Measurements from ENCODE around the gene CACFD1. TPM values are rescaled to one million over a fixed set of nuclear protein-coding genes. Genes with fewer than 3 reads are reported as not detected.

The CACFD1 gene
- total and polyA plus RNA-seq, 2 of the 13 experiments (the other 11 are each of a cell fraction or from before 2014, with no cell fraction given), result 13.8 to 14.6 TPM

DNA sequence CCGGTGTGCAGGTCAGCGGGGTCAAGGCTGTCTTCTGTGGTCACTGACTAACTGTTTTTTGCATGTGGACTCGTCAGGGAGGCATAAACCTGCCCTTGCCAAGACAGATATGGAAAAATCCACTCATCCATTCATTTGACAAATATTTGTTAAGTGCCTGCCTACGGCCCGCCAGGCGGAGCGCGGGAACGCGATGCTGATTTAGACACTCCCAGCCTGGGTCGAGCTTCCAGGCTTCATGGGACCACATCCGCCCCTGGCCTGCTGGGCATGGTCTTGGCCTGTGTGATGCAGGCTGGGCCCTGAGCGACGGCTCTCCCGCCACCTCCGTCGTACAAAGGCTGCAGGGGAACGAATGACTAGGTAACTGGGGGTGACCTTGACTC, 46.9 kb downstream of the CACFD1 start (continued):
- TF ChIP-seq, protein P1, sequence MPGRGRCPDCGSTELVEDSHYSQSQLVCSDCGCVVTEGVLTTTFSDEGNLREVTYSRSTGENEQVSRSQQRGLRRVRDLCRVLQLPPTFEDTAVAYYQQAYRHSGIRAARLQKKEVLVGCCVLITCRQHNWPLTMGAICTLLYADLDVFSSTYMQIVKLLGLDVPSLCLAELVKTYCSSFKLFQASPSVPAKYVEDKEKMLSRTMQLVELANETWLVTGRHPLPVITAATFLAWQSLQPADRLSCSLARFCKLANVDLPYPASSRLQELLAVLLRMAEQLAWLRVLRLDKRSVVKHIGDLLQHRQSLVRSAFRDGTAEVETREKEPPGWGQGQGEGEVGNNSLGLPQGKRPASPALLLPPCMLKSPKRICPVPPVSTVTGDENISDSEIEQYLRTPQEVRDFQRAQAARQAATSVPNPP (CRISPR knock-in tag; IDR thresholded peaks at IDR 0.05), result no peak
- TF ChIP-seq MAFG (CRISPR knock-in tag; IDR thresholded peaks at IDR 0.05), result no peak
- peak; percentile 81; the same call in 1 of the 2 replicates for TF ChIP-seq ZNF564 (CRISPR knock-in tag; IDR thresholded peaks at IDR 0.05)
- TF ChIP-seq, protein P2, sequence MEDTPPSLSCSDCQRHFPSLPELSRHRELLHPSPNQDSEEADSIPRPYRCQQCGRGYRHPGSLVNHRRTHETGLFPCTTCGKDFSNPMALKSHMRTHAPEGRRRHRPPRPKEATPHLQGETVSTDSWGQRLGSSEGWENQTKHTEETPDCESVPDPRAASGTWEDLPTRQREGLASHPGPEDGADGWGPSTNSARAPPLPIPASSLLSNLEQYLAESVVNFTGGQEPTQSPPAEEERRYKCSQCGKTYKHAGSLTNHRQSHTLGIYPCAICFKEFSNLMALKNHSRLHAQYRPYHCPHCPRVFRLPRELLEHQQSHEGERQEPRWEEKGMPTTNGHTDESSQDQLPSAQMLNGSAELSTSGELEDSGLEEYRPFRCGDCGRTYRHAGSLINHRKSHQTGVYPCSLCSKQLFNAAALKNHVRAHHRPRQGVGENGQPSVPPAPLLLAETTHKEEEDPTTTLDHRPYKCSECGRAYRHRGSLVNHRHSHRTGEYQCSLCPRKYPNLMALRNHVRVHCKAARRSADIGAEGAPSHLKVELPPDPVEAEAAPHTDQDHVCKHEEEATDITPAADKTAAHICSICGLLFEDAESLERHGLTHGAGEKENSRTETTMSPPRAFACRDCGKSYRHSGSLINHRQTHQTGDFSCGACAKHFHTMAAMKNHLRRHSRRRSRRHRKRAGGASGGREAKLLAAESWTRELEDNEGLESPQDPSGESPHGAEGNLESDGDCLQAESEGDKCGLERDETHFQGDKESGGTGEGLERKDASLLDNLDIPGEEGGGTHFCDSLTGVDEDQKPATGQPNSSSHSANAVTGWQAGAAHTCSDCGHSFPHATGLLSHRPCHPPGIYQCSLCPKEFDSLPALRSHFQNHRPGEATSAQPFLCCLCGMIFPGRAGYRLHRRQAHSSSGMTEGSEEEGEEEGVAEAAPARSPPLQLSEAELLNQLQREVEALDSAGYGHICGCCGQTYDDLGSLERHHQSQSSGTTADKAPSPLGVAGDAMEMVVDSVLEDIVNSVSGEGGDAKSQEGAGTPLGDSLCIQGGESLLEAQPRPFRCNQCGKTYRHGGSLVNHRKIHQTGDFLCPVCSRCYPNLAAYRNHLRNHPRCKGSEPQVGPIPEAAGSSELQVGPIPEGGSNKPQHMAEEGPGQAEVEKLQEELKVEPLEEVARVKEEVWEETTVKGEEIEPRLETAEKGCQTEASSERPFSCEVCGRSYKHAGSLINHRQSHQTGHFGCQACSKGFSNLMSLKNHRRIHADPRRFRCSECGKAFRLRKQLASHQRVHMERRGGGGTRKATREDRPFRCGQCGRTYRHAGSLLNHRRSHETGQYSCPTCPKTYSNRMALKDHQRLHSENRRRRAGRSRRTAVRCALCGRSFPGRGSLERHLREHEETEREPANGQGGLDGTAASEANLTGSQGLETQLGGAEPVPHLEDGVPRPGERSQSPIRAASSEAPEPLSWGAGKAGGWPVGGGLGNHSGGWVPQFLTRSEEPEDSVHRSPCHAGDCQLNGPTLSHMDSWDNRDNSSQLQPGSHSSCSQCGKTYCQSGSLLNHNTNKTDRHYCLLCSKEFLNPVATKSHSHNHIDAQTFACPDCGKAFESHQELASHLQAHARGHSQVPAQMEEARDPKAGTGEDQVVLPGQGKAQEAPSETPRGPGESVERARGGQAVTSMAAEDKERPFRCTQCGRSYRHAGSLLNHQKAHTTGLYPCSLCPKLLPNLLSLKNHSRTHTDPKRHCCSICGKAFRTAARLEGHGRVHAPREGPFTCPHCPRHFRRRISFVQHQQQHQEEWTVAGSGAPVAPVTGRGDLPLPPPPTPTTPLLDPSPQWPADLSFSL (CRISPR knock-in tag; IDR thresholded peaks at IDR 0.05), result no peak
- TF ChIP-seq PAWR (CRISPR knock-in tag; IDR thresholded peaks at IDR 0.05; ENCODE audit: borderline replicate concordance), result no peak
- TF ChIP-seq, protein P3, sequence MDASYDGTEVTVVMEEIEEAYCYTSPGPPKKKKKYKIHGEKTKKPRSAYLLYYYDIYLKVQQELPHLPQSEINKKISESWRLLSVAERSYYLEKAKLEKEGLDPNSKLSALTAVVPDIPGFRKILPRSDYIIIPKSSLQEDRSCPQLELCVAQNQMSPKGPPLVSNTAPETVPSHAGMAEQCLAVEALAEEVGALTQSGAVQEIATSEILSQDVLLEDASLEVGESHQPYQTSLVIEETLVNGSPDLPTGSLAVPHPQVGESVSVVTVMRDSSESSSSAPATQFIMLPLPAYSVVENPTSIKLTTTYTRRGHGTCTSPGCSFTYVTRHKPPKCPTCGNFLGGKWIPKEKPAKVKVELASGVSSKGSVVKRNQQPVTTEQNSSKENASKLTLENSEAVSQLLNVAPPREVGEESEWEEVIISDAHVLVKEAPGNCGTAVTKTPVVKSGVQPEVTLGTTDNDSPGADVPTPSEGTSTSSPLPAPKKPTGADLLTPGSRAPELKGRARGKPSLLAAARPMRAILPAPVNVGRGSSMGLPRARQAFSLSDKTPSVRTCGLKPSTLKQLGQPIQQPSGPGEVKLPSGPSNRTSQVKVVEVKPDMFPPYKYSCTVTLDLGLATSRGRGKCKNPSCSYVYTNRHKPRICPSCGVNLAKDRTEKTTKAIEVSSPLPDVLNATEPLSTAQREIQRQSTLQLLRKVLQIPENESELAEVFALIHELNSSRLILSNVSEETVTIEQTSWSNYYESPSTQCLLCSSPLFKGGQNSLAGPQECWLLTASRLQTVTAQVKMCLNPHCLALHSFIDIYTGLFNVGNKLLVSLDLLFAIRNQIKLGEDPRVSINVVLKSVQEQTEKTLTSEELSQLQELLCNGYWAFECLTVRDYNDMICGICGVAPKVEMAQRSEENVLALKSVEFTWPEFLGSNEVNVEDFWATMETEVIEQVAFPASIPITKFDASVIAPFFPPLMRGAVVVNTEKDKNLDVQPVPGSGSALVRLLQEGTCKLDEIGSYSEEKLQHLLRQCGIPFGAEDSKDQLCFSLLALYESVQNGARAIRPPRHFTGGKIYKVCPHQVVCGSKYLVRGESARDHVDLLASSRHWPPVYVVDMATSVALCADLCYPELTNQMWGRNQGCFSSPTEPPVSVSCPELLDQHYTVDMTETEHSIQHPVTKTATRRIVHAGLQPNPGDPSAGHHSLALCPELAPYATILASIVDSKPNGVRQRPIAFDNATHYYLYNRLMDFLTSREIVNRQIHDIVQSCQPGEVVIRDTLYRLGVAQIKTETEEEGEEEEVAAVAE (CRISPR knock-in tag; IDR thresholded peaks at IDR 0.05; ENCODE audit: borderline replicate concordance), result no peak
- peak; percentile 80 for TF ChIP-seq ZNF607 (CRISPR knock-in tag; IDR thresholded peaks at IDR 0.05; ENCODE audit: borderline replicate concordance)
- TF ChIP-seq ZNF569 (CRISPR knock-in tag; IDR thresholded peaks at IDR 0.05; ENCODE audit: borderline replicate concordance), result no peak
- peak; percentile 90; the same call in 1 of the 2 replicates for TF ChIP-seq ZBTB20 (CRISPR knock-in tag; IDR thresholded peaks at IDR 0.05; ENCODE audit: borderline replicate concordance, low read depth)
- no peak for TF ChIP-seq SETDB1 (CRISPR knock-in tag; IDR thresholded peaks at IDR 0.05; ENCODE audit: borderline replicate concordance)
- peak; percentile 78; the same call in 1 of the 2 replicates for TF ChIP-seq HMG20A (CRISPR knock-in tag; IDR thresholded peaks at IDR 0.05; ENCODE audit: borderline replicate concordance)
- no peak for TF ChIP-seq HOXA9 (CRISPR knock-in tag; IDR thresholded peaks at IDR 0.05; ENCODE audit: borderline replicate concordance)
- TF ChIP-seq, protein P4, sequence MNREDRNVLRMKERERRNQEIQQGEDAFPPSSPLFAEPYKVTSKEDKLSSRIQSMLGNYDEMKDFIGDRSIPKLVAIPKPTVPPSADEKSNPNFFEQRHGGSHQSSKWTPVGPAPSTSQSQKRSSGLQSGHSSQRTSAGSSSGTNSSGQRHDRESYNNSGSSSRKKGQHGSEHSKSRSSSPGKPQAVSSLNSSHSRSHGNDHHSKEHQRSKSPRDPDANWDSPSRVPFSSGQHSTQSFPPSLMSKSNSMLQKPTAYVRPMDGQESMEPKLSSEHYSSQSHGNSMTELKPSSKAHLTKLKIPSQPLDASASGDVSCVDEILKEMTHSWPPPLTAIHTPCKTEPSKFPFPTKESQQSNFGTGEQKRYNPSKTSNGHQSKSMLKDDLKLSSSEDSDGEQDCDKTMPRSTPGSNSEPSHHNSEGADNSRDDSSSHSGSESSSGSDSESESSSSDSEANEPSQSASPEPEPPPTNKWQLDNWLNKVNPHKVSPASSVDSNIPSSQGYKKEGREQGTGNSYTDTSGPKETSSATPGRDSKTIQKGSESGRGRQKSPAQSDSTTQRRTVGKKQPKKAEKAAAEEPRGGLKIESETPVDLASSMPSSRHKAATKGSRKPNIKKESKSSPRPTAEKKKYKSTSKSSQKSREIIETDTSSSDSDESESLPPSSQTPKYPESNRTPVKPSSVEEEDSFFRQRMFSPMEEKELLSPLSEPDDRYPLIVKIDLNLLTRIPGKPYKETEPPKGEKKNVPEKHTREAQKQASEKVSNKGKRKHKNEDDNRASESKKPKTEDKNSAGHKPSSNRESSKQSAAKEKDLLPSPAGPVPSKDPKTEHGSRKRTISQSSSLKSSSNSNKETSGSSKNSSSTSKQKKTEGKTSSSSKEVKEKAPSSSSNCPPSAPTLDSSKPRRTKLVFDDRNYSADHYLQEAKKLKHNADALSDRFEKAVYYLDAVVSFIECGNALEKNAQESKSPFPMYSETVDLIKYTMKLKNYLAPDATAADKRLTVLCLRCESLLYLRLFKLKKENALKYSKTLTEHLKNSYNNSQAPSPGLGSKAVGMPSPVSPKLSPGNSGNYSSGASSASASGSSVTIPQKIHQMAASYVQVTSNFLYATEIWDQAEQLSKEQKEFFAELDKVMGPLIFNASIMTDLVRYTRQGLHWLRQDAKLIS (CRISPR knock-in tag; IDR thresholded peaks at IDR 0.05), result no peak
- peak; percentile 73 for TF ChIP-seq FOXA3 (CRISPR knock-in tag; IDR thresholded peaks at IDR 0.05)

Data from HepG2 (cell line).